ENCODE data around the gene DIAPH3.

The DIAPH3 gene

GRCh38 chr13:59663707-59664106 is 500.0 kb downstream of the DIAPH3 start:
- H3K79me2 ChIP-seq (ENCODE audit: control insufficient read depth, low read length): no peaks in the 10 kb centered on the region
- no peaks in the 10 kb centered on the region for H3K36me3 ChIP-seq (ENCODE audit: control insufficient read depth, low read length)
- H3K9me3 ChIP-seq (ENCODE audit: control insufficient read depth, insufficient read depth, low read length): no peaks in the 10 kb centered on the region
- H3K4me1 ChIP-seq (ENCODE audit: control insufficient read depth, low read length): no peaks in the 10 kb centered on the region
- no peak overlapping the region for H3K4me2 ChIP-seq (ENCODE audit: low read length)
- H3K9me2 ChIP-seq (replicated peaks; ENCODE audit: control insufficient read depth, low read length): no peaks in the 10 kb centered on the region
- TF ChIP-seq EZH2phosphoT487 (IDR thresholded peaks at IDR 0.05; ENCODE audit: borderline replicate concordance, low read length) (no peak), CTCF (IDR thresholded peaks at IDR 0.05; ENCODE audit: low read depth, low read length, poor library complexity, severe bottlenecking) (no peak)
- H4K20me1 ChIP-seq (ENCODE audit: control insufficient read depth, insufficient read depth, low read depth, low read length): no peaks in the 10 kb centered on the region
- no peaks in the 10 kb centered on the region for H3K27me3 ChIP-seq (ENCODE audit: control insufficient read depth, low read length)
- no peak overlapping the region for H3K4me3 ChIP-seq (ENCODE audit: low read length)
- H3K27ac ChIP-seq (ENCODE audit: low read depth, low read length): no peak overlapping the region
- H3F3A ChIP-seq (ENCODE audit: control insufficient read depth, insufficient read depth): no peaks in the 10 kb centered on the region

- Histone ChIP-seq H3K79me2 (ENCODE audit: control insufficient read depth, low read length) (no peaks in the 10 kb centered on the region), H3K4me1 (ENCODE audit: control insufficient read depth, low read length) (no peaks in the 10 kb centered on the region), H3K27me3 (ENCODE audit: control insufficient read depth, low read length) (no peaks in the 10 kb centered on the region), H3K27ac (ENCODE audit: low read depth, low read length) (no peak overlapping the region), H3K4me2 (ENCODE audit: low read length) (no peak overlapping the region), H3K4me3 (ENCODE audit: low read length) (no peak overlapping the region), H3K9me3 (ENCODE audit: control insufficient read depth, insufficient read depth, low read length) (no peaks in the 10 kb centered on the region), H3K9me2 (replicated peaks; ENCODE audit: control insufficient read depth, low read length) (no peaks in the 10 kb centered on the region), H3F3A (ENCODE audit: control insufficient read depth, insufficient read depth) (no peaks in the 10 kb centered on the region), H3K36me3 (ENCODE audit: control insufficient read depth, low read length) (no peaks in the 10 kb centered on the region), H4K20me1 (ENCODE audit: control insufficient read depth, insufficient read depth, low read depth, low read length) (no peaks in the 10 kb centered on the region)
- TF ChIP-seq EZH2phosphoT487 (IDR thresholded peaks at IDR 0.05; ENCODE audit: borderline replicate concordance, low read length) (no peak), CTCF (IDR thresholded peaks at IDR 0.05; ENCODE audit: low read depth, low read length, poor library complexity, severe bottlenecking) (no peak)
These were observed 503.1 kb downstream of the DIAPH3 start for GRCh38 chr13:59660582-59660981.

GRCh38 chr13:59659981-59660380 is 503.7 kb downstream of the DIAPH3 start:
- no peaks in the 10 kb centered on the region for H3K27me3 ChIP-seq (ENCODE audit: control insufficient read depth, low read length)
- H3F3A ChIP-seq (ENCODE audit: control insufficient read depth, insufficient read depth): no peaks in the 10 kb centered on the region
- no peak overlapping the region for H3K4me3 ChIP-seq (ENCODE audit: low read length)
- H3K4me1 ChIP-seq (ENCODE audit: control insufficient read depth, low read length): no peaks in the 10 kb centered on the region
- no peak overlapping the region for H3K4me2 ChIP-seq (ENCODE audit: low read length)
- no peaks in the 10 kb centered on the region for H3K79me2 ChIP-seq (ENCODE audit: control insufficient read depth, low read length)
- no peaks in the 10 kb centered on the region for H4K20me1 ChIP-seq (ENCODE audit: control insufficient read depth, insufficient read depth, low read depth, low read length)
- H3K27ac ChIP-seq (ENCODE audit: low read depth, low read length): no peak overlapping the region
- no peaks in the 10 kb centered on the region for H3K9me2 ChIP-seq (replicated peaks; ENCODE audit: control insufficient read depth, low read length)
- no peaks in the 10 kb centered on the region for H3K9me3 ChIP-seq (ENCODE audit: control insufficient read depth, insufficient read depth, low read length)
- no peaks in the 10 kb centered on the region for H3K36me3 ChIP-seq (ENCODE audit: control insufficient read depth, low read length)
- TF ChIP-seq EZH2phosphoT487 (IDR thresholded peaks at IDR 0.05; ENCODE audit: borderline replicate concordance, low read length) (no peak), CTCF (IDR thresholded peaks at IDR 0.05; ENCODE audit: low read depth, low read length, poor library complexity, severe bottlenecking) (no peak)

Data from DOHH2 (cell line).